Karpas-422 (cell line): ENCODE measurements around the gene TAOK1. TPM values are rescaled to one million over a fixed set of nuclear protein-coding genes. Genes with fewer than 3 reads are reported as not detected.

Source experiments
- DNase-seq: peaks from one replicate; pipeline ENCODE4 v3.0.0-alpha.2; 2015
- H2AFZ ChIP-seq: fragments of 200-600 bp; sonication (generic); 2 replicates; pipeline ENCODE4 v1.6.1; 2014; ENCODE audit warnings: antibody characterized with exemption, low read length, mixed read lengths
- H3K27ac ChIP-seq: fragments of 200-600 bp; sonication (generic); 2 replicates; pipeline ENCODE4 v1.5.1; 2014; ENCODE audit warnings: mild to moderate bottlenecking, low read length, moderate library complexity
- H3K27me3 ChIP-seq: fragments of 200-600 bp; sonication (generic); 2 replicates; pipeline ENCODE4 v1.6.1; 2014; ENCODE audit warnings: low read length, mixed read lengths
- H3K36me3 ChIP-seq: fragments of 200-600 bp; sonication (generic); 2 replicates; pipeline ENCODE4 v1.6.1; 2014; ENCODE audit warnings: low read length, mixed read lengths; ENCODE audit not compliant: insufficient read depth
- H3K4me1 ChIP-seq: fragments of 200-600 bp; sonication (generic); 2 replicates; pipeline ENCODE4 v1.6.1; 2014; ENCODE audit warnings: mild to moderate bottlenecking, low read length, mixed read lengths
- H3K4me2 ChIP-seq: fragments of 200-600 bp; sonication (generic); 2 replicates; pipeline ENCODE4 v1.6.1; 2014; ENCODE audit warnings: low read length, low read depth, mild to moderate bottlenecking; ENCODE audit not compliant: poor library complexity, severe bottlenecking
- H3K4me3 ChIP-seq: fragments of 200-600 bp; sonication (generic); 2 replicates; pipeline ENCODE4 v1.5.1; 2014; ENCODE audit warnings: mild to moderate bottlenecking, antibody characterized with exemption, low read length, mixed read lengths
- H3K79me2 ChIP-seq: fragments of 200-600 bp; sonication (generic); 2 replicates; pipeline ENCODE4 v1.6.1; 2014; ENCODE audit warnings: mild to moderate bottlenecking, low read length, mixed read lengths
- H3K9ac ChIP-seq: fragments of 200-600 bp; sonication (generic); 2 replicates; pipeline ENCODE4 v1.6.0; 2014; ENCODE audit warnings: low read length
- H3K9me2 ChIP-seq: fragments of 200-600 bp; sonication (generic), shearing (Covaris generic); replicated peaks from 2 replicates; pipeline ENCODE4 v1.6.0; 2014; ENCODE audit warnings: mild to moderate bottlenecking, low read length, moderate library complexity; ENCODE audit not compliant: insufficient read depth
- H3K9me3 ChIP-seq: fragments of 300-700, 200-600 bp; sonication (generic); 2 replicates; pipeline ENCODE4 v1.6.1; 2014; ENCODE audit warnings: low read length, mixed read lengths
- H4K20me1 ChIP-seq: fragments of 200-600 bp; sonication (generic); 2 replicates; pipeline ENCODE4 v1.6.1; 2014; ENCODE audit warnings: mild to moderate bottlenecking, antibody characterized with exemption, low read length, low read depth; ENCODE audit not compliant: insufficient read depth
- total RNA-seq: library from RNA; depleted of rRNA; stranded (reverse); fragments of >200 nt; shearing (Covaris generic); gene quantifications from 2 replicates; pipeline ENCODE4 v1.2.3, GENCODE V29; 2014; ENCODE audit warnings: low replicate concordance

TAOK1 gene
- total RNA-seq, 1 experiment from 2014 or later: 39.6 TPM

DNA sequence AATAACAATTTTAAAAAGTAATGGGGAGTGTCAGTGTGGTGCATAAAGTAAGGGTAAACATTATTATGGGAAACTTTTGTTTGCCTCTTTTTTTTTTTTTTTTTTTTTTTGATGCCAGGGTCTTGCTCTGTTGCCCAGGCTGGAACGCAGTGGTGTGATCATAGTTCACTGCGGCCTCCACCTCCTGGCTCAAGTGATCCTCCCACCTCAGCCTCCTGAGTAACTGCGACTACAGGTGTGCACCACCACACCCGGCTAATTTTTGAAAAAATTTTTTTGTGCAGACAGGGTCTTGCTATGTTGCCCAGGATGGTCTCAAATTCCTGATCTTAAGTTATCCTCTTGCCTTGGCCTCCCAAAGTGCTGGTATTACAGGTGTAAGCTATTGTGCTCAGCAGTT is 10.7 kb downstream of the TAOK1 start:
- Histone ChIP-seq H3K9me3 (no peaks in the 10 kb centered on the region), H3K4me3 (no peak overlapping the region), H3K79me2 (peaks cover 94% of the 10 kb centered on the region), H3K27ac (no peak overlapping the region), H3K4me2 (no peak overlapping the region), H4K20me1 (peaks cover 8% of the 10 kb centered on the region; the same call in 1 of the 2 replicates), H2AFZ (no peak overlapping the region), H3K27me3 (no peaks in the 10 kb centered on the region), H3K9ac (no peak overlapping the region), H3K4me1 (no peaks in the 10 kb centered on the region), H3K9me2 (no peaks in the 10 kb centered on the region), H3K36me3 (peaks cover 15% of the 10 kb centered on the region)
- DNase-seq: no peak

DNA sequence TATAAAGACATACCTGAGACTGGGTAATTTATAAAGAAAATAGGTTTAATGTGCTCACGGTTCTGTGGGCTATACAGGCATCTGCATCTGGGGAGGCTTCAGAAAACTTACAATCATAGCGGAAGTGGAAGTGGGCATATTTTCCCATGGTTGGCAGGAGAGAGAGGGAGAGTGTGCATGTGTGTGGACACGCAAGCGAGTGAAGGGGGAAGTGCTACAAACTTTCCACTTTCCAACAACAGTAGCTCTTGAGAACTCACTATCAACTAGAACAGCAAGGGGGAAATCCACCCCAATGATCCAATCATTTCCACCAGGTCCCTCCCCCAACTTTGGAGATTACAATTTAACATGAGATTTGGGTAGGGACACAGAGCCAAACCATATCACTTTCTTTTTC is 11.1 kb downstream of the TAOK1 start:
- no peak for DNase-seq
- Histone ChIP-seq H2AFZ (no peak overlapping the region), H3K4me1 (no peaks in the 10 kb centered on the region), H4K20me1 (peaks cover 8% of the 10 kb centered on the region; the same call in 1 of the 2 replicates), H3K9ac (no peak overlapping the region), H3K27me3 (no peaks in the 10 kb centered on the region), H3K9me3 (no peaks in the 10 kb centered on the region), H3K79me2 (peaks cover 94% of the 10 kb centered on the region), H3K4me3 (no peak overlapping the region), H3K36me3 (peaks cover 15% of the 10 kb centered on the region), H3K9me2 (no peaks in the 10 kb centered on the region), H3K27ac (no peak overlapping the region), H3K4me2 (no peak overlapping the region)

DNA sequence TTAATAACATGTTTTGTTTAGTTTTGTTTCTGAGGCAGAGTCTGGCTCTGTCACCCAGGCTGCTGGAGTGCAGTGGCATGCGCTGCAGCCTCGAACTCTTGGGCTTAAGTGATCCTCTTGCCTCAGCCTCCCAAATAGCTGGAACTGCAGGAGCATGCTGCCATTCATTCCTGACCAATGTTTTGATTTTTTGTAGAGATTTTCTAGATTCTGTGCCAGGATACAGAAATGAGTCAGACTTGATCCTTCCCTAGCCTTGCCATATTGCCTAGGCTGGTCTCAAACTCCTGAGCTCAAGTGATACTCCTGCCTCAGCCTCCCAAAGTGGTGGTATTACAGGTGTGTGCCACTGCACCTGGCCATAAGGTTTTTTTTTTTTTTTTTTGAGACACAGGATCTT is 17.7 kb downstream of the TAOK1 start:
- no peak overlapping the region for H3K4me2 ChIP-seq
- no peaks in the 10 kb centered on the region for H3K4me1 ChIP-seq

DNA sequence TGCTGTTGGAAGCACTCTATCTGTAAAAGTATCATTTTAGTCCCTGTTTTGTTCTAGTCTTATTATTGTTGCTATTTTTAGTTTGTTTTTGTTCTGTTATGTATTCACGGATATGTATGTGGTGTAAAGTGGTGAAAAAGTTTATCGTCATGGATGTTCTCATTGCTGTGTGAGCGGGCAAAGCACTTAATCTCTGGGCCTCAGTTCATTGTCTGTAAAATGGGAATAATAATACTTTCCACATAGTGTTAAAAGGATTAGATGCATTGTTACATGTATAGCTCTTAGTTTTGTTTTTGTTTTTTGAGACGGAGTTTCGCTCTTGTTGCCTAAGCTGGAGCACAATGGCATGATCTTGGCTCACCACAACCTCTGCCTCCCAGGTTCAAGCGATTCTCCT is 19.8 kb downstream of the TAOK1 start:
- H3K9me2 ChIP-seq: no peaks in the 10 kb centered on the region
- no peak overlapping the region for H2AFZ ChIP-seq
- no peak overlapping the region for H3K4me3 ChIP-seq
- H3K9me3 ChIP-seq: no peaks in the 10 kb centered on the region
- H3K36me3 ChIP-seq: no peaks in the 10 kb centered on the region; the same call in 1 of the 2 replicates
- H3K9ac ChIP-seq: no peak overlapping the region
- peaks cover 97% of the 10 kb centered on the region for H3K79me2 ChIP-seq
- peaks cover 29% of the 10 kb centered on the region for H4K20me1 ChIP-seq
- no peak overlapping the region for H3K27ac ChIP-seq
- H3K4me1 ChIP-seq: no peaks in the 10 kb centered on the region
- DNase-seq: no peak
- no peaks in the 10 kb centered on the region for H3K27me3 ChIP-seq
- no peak overlapping the region for H3K4me2 ChIP-seq

More for the DNA sequence above, 17.7 kb downstream of the TAOK1 start:
- DNase-seq: no peak
- Histone ChIP-seq H4K20me1 (peaks cover 26% of the 10 kb centered on the region), H3K4me3 (no peak overlapping the region), H3K27ac (no peak overlapping the region), H3K79me2 (peaks cover 97% of the 10 kb centered on the region), H2AFZ (no peak overlapping the region), H3K9ac (no peak overlapping the region), H3K27me3 (no peaks in the 10 kb centered on the region), H3K36me3 (peaks cover 4% of the 10 kb centered on the region), H3K9me3 (no peaks in the 10 kb centered on the region), H3K9me2 (no peaks in the 10 kb centered on the region)

DNA sequence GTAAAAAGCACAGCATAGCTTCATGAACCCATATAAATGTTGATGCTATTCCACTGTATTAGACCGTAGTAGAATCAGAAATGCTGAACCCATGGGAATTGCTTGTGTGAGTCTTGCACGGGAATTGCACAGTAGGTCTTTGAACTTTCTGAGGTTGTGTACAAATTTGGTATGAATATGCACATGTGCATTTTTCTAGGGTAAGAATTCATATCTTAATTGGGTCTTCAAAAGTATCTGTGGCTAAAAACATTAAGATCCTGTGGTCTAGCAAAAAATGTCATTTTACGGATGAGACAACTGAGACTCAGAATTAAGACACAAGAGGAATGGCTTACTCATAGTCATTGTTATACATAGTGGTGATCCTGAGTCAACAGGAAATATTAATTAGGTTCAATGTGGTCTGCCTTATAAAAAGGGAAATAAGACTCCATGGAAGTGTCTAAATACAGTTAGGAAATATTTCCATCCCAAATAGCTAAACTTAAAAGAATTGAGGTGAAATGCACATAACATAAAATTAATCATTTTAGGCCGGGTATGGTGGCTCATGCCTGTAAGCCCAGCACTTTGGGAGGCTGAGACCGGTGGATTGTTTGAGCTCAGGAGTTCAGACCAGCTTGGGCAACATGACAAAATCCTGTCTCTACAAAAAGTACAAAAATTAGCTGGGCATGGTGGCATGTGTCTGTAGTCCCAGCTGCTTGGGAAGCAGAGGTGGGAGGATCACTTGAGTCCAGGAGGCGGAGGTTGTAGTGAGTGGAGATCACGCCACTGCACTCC is 22.8 kb downstream of the TAOK1 start:
- Histone ChIP-seq H4K20me1 (peaks cover 28% of the 10 kb centered on the region; the same call in 1 of the 2 replicates), H3K9ac (no peak overlapping the region), H3K79me2 (peaks cover 97% of the 10 kb centered on the region), H3K4me1 (no peaks in the 10 kb centered on the region), H3K36me3 (0 out of 2 replicates have a peak, but pooled peaks cover 3% of the 10 kb centered on the region), H3K27ac (no peak overlapping the region), H3K9me2 (no peaks in the 10 kb centered on the region), H3K4me2 (no peak overlapping the region), H3K27me3 (no peaks in the 10 kb centered on the region), H2AFZ (no peak overlapping the region), H3K9me3 (no peaks in the 10 kb centered on the region), H3K4me3 (no peak overlapping the region)
- DNase-seq: no peak

DNA sequence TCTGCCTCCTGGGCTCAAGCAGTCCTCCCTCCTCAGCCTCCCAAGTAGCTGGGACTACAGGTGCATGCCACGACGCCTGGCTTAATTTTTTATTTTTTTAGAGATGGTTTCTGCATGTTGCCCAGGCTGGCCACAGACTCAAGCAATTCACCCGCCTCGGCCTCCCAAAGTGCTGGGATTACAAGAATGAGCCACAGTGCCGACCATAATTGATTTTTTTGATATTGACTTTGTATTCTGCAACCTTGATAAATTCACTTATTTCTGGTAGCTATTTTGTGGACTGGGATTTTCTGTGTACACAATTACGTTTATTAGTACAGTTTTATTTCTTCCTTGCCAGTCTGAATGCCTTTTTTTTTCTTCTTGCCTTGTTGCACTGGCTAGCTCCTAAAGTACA is 30.0 kb downstream of the TAOK1 start:
- DNase-seq: no peak
- Histone ChIP-seq H3K9me2 (no peaks in the 10 kb centered on the region), H3K27ac (no peak overlapping the region), H3K9me3 (no peaks in the 10 kb centered on the region), H4K20me1 (peaks cover 7% of the 10 kb centered on the region; the same call in 1 of the 2 replicates), H3K4me2 (no peak overlapping the region), H3K9ac (no peak overlapping the region), H3K4me3 (no peak overlapping the region), H3K4me1 (no peaks in the 10 kb centered on the region), H3K36me3 (peaks cover 12% of the 10 kb centered on the region; the same call in 1 of the 2 replicates), H3K79me2 (peaks cover 96% of the 10 kb centered on the region), H3K27me3 (no peaks in the 10 kb centered on the region), H2AFZ (no peak overlapping the region)

DNA sequence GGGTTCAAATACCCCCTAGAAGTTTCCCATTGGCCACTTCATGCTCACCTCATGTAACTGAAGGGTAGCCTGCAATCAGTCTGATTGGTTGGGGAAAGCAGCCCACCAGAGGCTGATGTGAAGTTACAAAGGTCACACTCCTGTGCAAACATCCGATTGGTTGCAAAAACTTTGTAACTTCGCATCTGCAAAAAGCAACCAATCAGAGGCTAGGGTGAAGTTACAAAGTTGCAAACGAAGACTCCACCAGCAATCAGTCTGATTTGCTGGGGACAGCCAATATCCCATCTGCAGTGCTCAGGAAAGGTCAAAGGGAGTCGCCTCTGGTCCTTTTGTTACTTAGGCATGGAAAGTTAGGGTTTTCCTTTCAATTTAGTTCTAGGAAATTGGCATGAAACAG is 40.1 kb downstream of the TAOK1 start:
- no peaks in the 10 kb centered on the region for H3K9me3 ChIP-seq
- peaks cover 92% of the 10 kb centered on the region for H3K79me2 ChIP-seq
- peaks cover 27% of the 10 kb centered on the region for H3K4me1 ChIP-seq
- no peaks in the 10 kb centered on the region for H4K20me1 ChIP-seq
- H3K27me3 ChIP-seq: no peaks in the 10 kb centered on the region
- no peak overlapping the region for H3K9ac ChIP-seq
- H3K4me3 ChIP-seq: no peak overlapping the region
- H3K9me2 ChIP-seq: no peaks in the 10 kb centered on the region
- no peak for DNase-seq
- 0 out of 2 replicates have a peak, but pooled peaks cover 3% of the 10 kb centered on the region for H3K36me3 ChIP-seq
- H2AFZ ChIP-seq: no peak overlapping the region
- H3K4me2 ChIP-seq: no peak overlapping the region
- no peak overlapping the region for H3K27ac ChIP-seq

DNA sequence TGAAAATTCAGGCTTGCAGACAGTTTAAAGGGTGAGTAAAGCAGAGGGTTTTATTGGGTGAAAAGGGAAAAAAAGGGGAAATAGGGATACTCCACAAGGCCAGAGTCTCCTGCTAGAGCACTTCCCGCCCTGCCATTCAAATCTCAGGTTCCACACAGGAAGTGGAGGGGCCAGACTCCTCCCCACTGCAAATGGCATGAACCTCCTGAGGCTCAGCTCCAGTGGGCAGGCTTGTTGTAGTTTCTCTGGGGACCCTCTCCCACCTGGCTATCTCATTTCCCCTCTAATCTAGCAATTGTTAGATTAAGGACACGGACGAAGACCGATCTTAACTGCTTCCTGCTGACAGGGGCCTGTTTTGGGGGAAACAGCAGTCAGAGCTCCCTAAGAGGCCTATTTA is 43.4 kb downstream of the TAOK1 start:
- Histone ChIP-seq H3K9me2 (no peaks in the 10 kb centered on the region), H3K4me1 (peaks cover 30% of the 10 kb centered on the region), H4K20me1 (no peaks in the 10 kb centered on the region), H3K9ac (no peak overlapping the region), H3K79me2 (peaks cover 93% of the 10 kb centered on the region), H3K4me3 (no peak overlapping the region), H3K4me2 (peak overlapping the region; percentile 30), H3K27me3 (no peaks in the 10 kb centered on the region), H2AFZ (no peak overlapping the region), H3K27ac (no peak overlapping the region), H3K36me3 (0 out of 2 replicates have a peak, but pooled peaks cover 3% of the 10 kb centered on the region), H3K9me3 (no peaks in the 10 kb centered on the region)
- DNase-seq: no peak
